Measurements from ENCODE around the gene BTBD7.

DNA sequence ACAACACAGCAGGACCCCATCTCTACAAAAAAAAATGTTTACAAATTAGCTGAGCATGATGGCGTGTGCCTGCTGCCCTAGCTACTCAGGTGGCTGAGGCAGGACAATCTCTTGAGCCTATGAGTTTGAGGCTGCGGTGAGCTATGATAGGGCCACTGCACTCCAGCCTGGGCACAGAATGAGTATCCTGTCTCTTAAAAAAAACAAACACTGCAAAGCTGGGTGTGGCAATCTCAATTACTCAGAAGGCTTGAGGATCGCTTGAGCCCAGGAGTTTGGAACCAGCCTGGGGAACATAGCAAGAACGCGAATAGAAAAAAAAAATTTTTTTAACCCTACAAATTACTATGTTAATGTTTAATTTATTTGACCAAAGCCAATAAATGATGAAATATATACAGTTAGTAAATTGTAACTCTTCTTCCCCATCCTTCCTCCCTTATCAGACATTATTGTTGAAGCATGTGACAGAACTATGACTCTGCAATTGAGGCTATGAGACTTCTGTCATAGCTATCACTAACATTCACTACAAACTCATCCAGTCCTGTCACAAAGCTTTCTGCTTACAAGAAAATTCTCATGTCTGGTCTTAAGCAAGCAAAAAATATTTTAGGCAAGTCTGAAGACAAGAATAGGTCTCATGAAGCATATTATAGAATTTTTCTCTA lies 9.8 kb downstream of the BTBD7 start:
- TF ChIP-seq, protein P1, sequence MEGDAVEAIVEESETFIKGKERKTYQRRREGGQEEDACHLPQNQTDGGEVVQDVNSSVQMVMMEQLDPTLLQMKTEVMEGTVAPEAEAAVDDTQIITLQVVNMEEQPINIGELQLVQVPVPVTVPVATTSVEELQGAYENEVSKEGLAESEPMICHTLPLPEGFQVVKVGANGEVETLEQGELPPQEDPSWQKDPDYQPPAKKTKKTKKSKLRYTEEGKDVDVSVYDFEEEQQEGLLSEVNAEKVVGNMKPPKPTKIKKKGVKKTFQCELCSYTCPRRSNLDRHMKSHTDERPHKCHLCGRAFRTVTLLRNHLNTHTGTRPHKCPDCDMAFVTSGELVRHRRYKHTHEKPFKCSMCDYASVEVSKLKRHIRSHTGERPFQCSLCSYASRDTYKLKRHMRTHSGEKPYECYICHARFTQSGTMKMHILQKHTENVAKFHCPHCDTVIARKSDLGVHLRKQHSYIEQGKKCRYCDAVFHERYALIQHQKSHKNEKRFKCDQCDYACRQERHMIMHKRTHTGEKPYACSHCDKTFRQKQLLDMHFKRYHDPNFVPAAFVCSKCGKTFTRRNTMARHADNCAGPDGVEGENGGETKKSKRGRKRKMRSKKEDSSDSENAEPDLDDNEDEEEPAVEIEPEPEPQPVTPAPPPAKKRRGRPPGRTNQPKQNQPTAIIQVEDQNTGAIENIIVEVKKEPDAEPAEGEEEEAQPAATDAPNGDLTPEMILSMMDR (IDR thresholded peaks at IDR 0.05; ENCODE audit: insufficient read depth, low read depth, low read length), result no peak
- TF ChIP-seq EZH2 (IDR thresholded peaks at IDR 0.05; ENCODE audit: insufficient read depth, low read length), result no peak

Measured in astrocyte (in vitro differentiated cells and primary cell).